ENCODE results near the gene GPR15LG.
"Not testable (repeated sequence)": the region's sequence is repeated elsewhere in the genome, so short reads cannot be mapped to it uniquely, and the experiment has no call there.

GPR15LG gene

GRCh38 chr10:84173501-84173929 lies at the start of gene GPR15LG:
Gene GPR15LG (plus strand): TSS chr10:84173801. CDS start chr10:84173852, 51 bp downstream.
- DNase-seq, result no peak

DNA sequence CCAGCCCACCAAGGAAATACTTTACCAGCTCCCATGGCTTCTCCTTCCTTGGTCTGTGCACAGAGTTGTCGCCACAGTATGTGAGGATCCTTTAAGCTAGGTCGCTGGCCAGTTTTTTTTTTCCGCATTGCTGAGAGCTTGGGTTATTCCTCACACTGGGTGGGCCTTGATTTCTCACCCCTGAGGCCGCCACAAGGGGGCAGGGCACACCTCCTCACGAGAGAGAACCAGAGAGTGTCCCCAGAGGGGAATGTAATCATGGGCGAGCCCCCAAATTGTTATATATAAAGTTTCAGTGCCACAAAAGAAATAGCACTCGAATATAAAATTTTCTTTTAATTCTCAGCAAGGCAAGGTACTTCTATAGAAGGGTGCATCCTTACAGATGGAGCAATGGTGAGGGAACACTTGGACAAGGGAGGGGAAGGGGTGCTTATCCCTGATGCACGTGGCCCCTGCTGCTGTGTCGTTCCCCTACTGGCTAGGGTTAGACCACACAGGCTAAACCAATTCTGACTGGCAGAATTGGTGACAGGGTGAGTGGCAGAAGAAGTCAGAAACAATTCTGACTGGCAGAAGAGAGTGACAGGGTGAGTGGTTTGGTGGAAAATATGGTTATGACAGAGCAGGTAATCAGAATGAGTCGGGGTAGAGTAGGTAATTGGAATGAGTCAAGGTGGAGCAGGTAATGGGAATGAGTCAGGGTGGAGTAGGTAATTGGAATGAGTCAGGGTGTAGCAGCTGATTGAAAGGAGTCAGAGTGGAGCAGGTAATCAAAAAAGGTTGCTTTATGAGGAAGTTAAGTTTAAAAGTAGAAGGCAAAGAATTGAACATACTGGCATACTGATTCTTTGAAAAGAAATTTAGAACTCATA lies 47.5 kb upstream of the GPR15LG start:
- DNase-seq, result not testable (repeated sequence)

- no peak for DNase-seq
Measured at GRCh38 chr10:84126785-84127167, 46.8 kb upstream of the GPR15LG start.

DNA sequence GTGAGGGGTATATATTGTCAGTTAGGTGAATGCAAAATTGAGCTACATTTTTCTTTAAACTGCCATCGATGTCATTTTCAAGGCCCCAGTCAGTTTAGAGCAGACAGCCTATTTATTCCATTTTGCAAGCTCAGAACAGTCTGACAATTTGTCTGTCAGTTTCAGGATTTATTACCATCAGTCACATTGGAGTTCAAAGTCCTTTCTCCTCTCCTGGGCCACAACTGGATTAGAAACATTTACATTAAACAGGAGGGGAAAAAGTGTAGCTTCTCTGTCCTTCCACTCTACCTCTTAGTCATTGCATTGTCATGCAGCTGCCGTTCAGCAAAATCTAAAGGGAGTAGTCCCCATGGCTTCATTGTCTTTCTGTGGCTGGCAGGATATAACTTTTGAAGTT lies 37.8 kb upstream of the GPR15LG start:
- DNase-seq, result no peak

DNA sequence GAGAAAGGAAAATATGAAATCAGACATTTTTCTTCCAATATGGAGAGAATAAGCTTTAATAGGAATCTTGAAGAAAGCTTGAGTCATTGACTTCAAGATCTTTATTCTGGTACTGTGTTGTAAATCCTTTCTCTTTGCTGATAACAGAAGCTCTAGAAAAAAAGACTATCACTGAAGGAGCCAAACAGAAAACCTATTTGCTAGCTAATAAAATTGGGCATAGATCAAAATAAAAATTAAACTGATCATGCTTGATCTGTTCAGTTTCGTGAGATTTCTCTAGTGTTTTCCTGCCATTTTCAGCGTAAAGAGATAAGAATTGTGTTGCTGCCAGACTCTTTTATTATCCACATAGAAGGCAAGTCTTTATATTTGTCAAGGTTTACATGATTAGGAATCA lies 35.8 kb upstream of the GPR15LG start:
- no peak for DNase-seq

DNA sequence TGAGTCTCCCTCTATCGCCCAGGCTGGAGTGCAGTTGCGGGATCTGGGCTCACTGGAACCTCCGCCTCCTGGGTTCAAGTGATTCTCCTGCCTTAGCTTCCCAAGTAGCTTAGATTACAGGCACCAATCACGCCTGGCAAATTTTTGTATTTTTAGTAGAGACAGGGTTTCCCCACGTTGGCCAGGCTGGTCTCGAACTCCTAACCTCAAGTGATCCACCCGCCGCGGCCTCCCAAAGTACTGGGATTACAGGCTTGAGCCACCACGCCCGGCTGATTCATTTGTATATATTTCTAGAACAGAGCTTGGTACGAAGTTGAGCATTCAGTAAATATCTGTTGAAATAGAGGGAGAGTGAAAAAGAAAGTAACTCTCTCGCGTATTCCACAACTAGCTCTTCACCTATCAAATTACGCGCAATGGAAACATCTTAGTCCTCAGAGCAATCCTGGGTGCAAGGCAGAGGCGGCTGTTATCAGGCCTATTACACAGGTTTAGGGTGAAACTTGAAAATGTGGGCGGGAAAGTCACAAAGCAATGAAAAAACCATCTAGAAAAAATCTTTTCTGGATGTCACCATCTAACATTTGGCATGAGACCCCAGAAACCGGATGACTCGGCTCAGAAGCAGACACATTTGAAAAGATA lies 35.0 kb upstream of the GPR15LG start:
- peak; percentile 37 for DNase-seq

- DNase-seq, result peak; percentile 83
Measured at GRCh38 chr10:84139126-84140035, 34.2 kb upstream of the GPR15LG start, which contains the start of gene GHITM. Gene GHITM (plus strand): TSS chr10:84139509. CDS start chr10:84141501, 1,992 bp downstream.

DNA sequence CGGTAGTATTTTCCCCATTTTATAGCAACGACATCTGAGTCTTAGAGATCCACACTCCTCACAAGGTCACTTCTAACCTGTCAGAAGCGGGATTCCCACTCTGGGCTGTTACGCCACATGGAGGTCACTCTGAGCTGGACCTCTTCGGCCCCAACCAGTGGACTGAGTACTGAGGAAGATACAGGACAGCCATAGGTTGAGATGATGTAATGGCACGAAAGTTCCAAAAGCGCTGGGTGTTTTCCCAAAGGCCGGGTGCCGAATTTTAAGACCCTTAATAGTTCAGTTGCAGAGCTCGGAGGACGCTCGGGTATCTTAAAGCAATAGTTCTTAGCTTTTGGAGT lies 33.6 kb upstream of the GPR15LG start:
- no peak for DNase-seq

DNA sequence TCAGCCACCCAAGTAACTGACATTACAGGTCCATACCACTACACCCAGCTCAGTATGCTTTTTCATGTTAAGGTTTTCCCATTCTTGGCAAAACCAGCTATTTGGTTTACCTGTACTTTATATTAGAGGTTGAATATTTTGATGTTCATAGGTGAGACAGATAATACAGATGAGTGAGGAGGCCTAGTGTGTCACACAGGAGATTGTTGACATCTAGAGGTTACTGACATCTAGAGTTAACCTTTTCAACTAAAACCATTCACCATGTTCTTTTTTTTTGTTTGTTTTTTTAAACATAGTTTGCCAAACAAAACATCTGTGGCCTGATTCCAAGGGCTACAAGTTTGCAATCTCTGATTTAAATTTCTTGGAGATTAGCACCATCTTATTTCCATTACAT lies 26.3 kb upstream of the GPR15LG start:
- DNase-seq, result no peak

- not testable (repeated sequence) for DNase-seq
Measured at GRCh38 chr10:84148006-84148597, 25.5 kb upstream of the GPR15LG start.

- no peak for DNase-seq
Measured at GRCh38 chr10:84149854-84150253, 23.7 kb upstream of the GPR15LG start.

DNA sequence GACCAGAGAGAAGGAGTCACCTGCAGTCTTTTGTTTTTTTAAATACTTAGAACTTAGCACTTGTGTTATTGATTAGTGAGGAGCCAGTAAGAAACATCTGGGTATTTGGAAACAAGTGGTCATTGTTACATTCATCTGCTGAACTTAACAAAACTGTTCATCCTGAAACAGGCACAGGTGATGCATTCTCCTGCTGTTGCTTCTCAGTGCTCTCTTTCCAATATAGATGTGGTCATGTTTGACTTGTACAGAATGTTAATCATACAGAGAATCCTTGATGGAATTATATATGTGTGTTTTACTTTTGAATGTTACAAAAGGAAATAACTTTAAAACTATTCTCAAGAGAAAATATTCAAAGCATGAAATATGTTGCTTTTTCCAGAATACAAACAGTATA lies 20.8 kb upstream of the GPR15LG start:
- no peak for DNase-seq

DNA sequence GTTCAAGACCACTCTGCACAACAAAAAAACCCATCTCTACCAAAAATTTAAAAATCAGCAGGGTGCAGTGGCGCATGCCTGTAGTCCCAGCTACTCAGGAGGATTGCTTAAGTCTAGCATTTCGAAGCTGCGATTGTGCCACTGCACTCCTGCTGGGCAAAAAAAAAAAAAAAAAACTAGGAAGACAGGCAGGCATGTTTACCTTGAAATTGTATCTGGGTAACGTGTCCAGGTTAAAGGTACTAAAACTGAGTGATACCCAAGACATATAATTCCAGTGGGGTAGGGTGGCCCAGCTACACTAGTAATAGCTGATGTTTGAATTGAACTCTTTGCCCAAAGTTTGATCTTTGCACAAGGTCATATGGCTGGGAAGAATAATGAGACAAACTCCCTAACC lies 18.1 kb upstream of the GPR15LG start:
- DNase-seq, result no peak

- DNase-seq, result no peak
Measured at GRCh38 chr10:84156009-84156408, 17.6 kb upstream of the GPR15LG start.

DNA sequence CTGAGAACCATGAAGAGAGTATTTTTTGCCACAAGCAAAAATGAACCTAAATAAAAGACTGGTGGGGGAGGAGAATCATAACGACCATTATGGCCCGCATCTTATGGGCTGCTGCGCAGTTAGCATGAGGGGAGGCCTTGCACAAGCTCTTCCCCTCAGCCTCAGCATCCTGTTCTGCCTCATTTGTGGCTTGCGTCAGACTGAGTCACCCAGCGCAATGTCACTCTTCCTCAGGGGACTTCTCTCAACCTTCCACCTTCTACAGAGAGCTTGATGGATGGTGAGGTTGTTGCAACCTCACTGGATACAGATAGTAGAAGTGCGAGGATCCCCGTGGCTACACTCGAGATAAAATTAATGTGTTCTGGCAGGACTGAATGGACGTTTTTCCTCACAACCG lies 16.8 kb upstream of the GPR15LG start:
- DNase-seq, result no peak

DNA sequence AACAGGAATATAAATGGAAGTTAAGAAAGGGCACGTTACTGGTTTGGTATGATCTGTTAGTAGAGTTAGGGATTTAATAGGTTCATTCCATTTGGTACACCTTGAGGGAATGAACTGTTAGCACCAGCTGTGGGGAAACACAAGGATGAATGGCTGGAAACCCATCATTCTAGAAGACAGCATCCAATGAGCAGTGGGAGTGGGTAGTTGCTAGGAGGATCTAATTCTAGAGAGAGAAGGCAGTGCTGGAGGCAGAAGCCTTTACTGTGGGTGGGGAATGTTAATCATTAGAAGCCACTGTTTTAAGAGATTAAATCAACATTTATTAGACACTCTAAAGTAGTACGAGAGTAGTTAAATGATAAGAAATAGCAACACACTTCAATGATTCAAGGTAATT lies 15.5 kb upstream of the GPR15LG start:
- no peak for DNase-seq

DNA sequence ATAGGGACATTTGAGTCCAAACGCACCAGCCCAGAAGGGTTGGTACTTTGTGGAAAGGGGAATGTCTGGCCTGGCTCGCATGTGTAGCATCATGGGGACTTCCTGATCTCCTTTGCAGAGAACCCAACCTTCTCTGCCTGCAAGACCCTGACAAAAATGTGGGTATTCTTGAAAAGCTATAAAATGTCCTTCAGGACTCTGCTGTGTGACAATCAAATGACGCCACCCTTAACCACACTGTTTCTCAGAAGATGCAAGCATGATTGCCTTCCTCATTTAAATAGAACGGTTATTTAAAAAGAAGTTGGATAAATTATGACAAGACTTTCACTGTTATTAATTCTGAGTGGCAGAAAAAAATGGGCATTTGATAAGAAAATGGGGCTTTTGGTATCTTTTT lies 15.1 kb upstream of the GPR15LG start:
- no peak for DNase-seq

DNA sequence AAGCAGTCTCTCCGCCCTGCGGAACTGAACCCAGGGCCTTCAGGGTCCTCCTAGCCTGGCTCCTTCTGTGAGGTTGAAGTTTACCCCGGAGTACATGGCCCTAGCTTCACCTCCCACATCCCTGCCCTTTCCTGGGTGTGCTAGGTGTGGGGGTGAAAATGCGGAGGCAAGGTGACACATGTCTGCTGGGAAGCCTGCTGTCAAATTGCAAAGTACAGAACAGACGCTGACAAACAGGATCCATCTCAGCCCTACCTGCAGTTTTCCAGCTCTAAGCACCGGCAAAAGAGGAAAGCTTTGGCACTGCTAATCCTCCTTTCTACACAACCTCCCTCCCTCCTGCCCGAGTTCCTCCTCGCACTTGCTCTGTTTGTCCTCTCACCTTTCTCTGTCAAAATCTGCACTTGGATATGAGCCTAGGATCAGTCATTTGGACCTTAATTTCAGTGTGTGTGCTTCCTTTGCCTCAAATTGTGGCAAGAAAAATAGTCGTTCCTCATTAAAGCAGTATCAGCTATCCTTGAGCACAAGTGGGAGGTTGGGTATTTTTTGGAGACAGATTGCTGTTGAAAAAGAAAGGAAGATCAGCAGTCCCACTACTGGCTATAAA lies 14.4 kb upstream of the GPR15LG start:
- no peak for DNase-seq

DNA sequence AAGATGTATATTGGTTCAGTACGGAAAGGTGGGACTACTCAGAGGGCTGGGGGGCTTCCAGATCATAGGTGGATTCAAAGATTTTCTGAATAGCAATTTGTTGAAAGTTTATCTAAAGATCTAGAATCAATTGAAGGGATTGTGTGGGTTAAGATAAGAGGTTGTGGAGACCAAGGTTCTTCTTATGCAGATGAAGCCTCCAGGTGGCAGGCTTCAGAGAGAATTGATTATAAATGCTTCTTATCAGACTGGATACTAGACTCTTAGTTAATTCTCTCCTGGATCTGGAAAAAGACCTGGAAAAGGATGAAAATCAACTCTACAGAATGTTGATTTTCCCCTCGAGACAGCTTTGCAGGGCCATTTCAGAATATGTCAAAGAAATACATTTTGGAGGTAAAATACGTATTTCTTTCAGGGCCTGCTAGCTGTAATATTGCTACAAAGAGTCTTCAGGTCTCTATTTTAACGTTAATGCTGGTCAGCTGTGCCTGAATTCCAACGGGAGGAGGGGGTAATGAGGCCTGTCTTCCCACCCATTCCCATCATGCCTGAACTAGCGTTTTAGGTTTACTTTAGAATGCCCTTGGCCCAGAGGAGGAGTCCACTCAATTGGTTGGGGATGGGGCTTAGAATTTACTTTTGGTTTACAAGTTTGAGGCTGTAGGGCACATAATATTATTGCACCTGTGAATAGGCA lies 12.8 kb upstream of the GPR15LG start:
- DNase-seq, result no peak

GRCh38 chr10:84163996-84164395 lies 9.6 kb upstream of the GPR15LG start:
- DNase-seq, result no peak

DNA sequence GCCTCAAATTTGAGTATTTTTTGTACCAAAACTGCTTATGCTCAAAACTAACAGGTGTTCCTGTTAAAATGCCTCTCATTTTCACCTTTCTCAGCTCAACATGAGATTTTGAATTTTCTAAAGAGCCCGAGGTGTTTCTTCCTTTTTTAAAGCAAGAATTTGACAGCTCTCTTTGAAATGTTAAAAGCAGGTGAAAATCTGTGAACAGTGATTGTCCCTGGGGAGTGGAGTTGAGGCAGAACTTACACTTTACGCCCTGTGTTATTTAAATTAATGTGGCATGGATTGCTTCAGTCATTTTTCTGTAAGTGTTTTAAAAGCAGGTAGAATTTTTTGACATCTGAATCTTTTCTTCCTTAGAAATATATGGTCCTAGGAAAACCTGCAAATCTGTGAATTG lies 9.2 kb upstream of the GPR15LG start:
- no peak for DNase-seq

All from DMS79 (cell line).